ENCODE data around the gene APMAP.
"Not testable (repeated sequence)": the region's sequence is repeated elsewhere in the genome, so short reads cannot be mapped to it uniquely, and the experiment has no call there.

APMAP gene

GRCh38 chr20:24950128-24950835 is 42.3 kb downstream of the APMAP start:
- DNase-seq, result no peak

- no peak for DNase-seq
These were observed 42.8 kb downstream of the APMAP start for GRCh38 chr20:24949756-24950127.

GRCh38 chr20:24948939-24949679 is 43.4 kb downstream of the APMAP start, which contains the start of gene CST7:
CST7 (plus strand) TSS chr20:24949269; CDS start chr20:24949506, 237 bp downstream.
- DNase-seq, result no peak

- not testable (repeated sequence) for DNase-seq
These were observed 44.1 kb downstream of the APMAP start for GRCh38 chr20:24948396-24948938.

GRCh38 chr20:24946376-24946775 is 46.2 kb downstream of the APMAP start:
- not testable (repeated sequence) for DNase-seq

- DNase-seq, result no peak
These were observed 48.8 kb downstream of the APMAP start for GRCh38 chr20:24943731-24944130.

GRCh38 chr20:24943196-24943595 is 49.4 kb downstream of the APMAP start:
- no peak for DNase-seq

GRCh38 chr20:24942679-24943078 is 49.9 kb downstream of the APMAP start:
- DNase-seq, result no peak

GRCh38 chr20:24939036-24939435 is 53.5 kb downstream of the APMAP start:
- no peak for DNase-seq

GRCh38 chr20:24938498-24938897 is 54.1 kb downstream of the APMAP start:
- DNase-seq, result no peak

GRCh38 chr20:24937579-24937978 is 55.0 kb downstream of the APMAP start:
- no peak for DNase-seq

GRCh38 chr20:24936526-24937407 is 55.8 kb downstream of the APMAP start:
- DNase-seq, result no peak

- no peak for DNase-seq
These were observed 56.6 kb downstream of the APMAP start for GRCh38 chr20:24935766-24936525.

- DNase-seq, result no peak
These were observed 57.4 kb downstream of the APMAP start for GRCh38 chr20:24935140-24935539.

GRCh38 chr20:24934716-24935115 is 57.8 kb downstream of the APMAP start:
- no peak for DNase-seq

GRCh38 chr20:24934101-24934661 is 58.4 kb downstream of the APMAP start:
- DNase-seq, result no peak

- no peak for DNase-seq
These were observed 59.2 kb downstream of the APMAP start for GRCh38 chr20:24933266-24933908.

- DNase-seq, result not testable (repeated sequence)
These were observed 60.7 kb downstream of the APMAP start for GRCh38 chr20:24931893-24932292.

GRCh38 chr20:24930724-24931688 is 61.5 kb downstream of the APMAP start:
- not testable (repeated sequence) for DNase-seq
